HUES64 (cell line): ENCODE data around the gene CNTNAP2.

Experiments
- H3K27ac ChIP-seq: 2 replicates; pipeline ENCODE4 v1.7.0; 2013; ENCODE audit warnings: low read depth, low read length, inconsistent platforms
- H3K27me3 ChIP-seq: 2 replicates; pipeline ENCODE4 v1.6.1; 2013; ENCODE audit warnings: mild to moderate bottlenecking, low read length; ENCODE audit not compliant: insufficient read depth
- H3K36me3 ChIP-seq: 2 replicates; pipeline ENCODE4 v1.6.1; 2013; ENCODE audit warnings: mild to moderate bottlenecking, low read length; ENCODE audit not compliant: insufficient read depth
- H3K4me1 ChIP-seq: 2 replicates; pipeline ENCODE4 v1.6.1; 2013; ENCODE audit warnings: mild to moderate bottlenecking, low read length, moderate library complexity; ENCODE audit not compliant: insufficient read depth
- H3K4me3 ChIP-seq: 2 replicates; pipeline ENCODE4 v1.5.1; 2013; ENCODE audit warnings: mild to moderate bottlenecking, low read length, moderate library complexity
- H3K9ac ChIP-seq: 2 replicates; pipeline ENCODE4 v1.6.1; 2013; ENCODE audit warnings: mild to moderate bottlenecking, low read depth, low read length
- H3K9me3 ChIP-seq: 2 replicates; pipeline ENCODE4 v1.6.1; 2013; ENCODE audit warnings: low read depth, low read length; ENCODE audit not compliant: insufficient read depth
- WGBS: fragments of 150-250, 120-280 bp; methylation state at CpG from one replicate; pipeline ENCODE4 v1.1.7; 2013; ENCODE audit warnings: missing lambda C conversion rate; 5-methylcytosine and 5-hydroxymethylcytosine counted together

The CNTNAP2 gene

DNA sequence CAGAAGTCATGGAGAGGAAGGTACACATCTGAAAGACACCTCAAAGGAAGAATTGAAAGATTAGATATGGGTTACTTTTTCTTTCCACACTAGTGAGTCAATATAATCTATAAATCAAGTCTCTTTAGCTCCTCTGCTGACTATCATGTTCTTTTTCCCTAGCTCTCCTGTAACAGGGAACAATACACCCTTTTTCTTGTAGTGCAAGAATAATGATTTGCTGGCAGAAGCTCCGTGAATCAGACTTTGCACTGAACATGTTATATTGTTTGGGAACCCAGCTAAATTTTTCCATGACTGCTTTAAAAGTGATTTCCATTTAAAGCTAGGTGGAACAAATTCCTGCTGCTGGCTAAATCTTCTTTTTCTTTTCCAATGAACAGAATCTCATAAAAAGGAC lies 1717.4 kb downstream of the CNTNAP2 start:
- H3K4me1 ChIP-seq: no peaks in the 10 kb centered on the region
- H3K9me3 ChIP-seq: no peaks in the 10 kb centered on the region; the same call in 1 of the 2 replicates
- H3K27ac ChIP-seq: no peak overlapping the region
- no peaks in the 10 kb centered on the region for H3K36me3 ChIP-seq
- no peaks in the 10 kb centered on the region for H3K27me3 ChIP-seq
- H3K4me3 ChIP-seq: no peak overlapping the region
- H3K9ac ChIP-seq: no peak overlapping the region
- WGBS: 100% methylated on average over 1 of the region's 1 CpG

DNA sequence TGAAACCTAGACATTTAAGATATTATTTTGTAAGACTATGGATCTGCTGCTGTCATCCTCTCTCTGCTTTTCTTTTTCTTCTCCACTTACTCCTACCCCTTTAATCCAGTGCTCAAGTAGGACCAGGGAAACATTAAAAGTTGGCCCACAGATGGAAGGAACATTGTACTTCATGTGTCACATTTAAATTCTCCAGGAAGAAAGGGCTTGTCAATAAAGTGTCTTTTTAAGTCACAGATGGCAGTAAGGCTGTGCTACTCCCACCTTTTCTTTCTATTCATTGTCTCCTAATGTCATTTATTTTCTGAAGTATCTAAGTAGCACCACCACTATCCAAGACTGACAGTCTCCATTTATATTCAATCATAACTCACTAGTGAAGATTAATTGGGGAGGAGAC lies 1736.2 kb downstream of the CNTNAP2 start:
- H3K9me3 ChIP-seq: 0 out of 2 replicates have a peak, but pooled peaks cover 2% of the 10 kb centered on the region
- H3K4me1 ChIP-seq: no peaks in the 10 kb centered on the region
- no peak overlapping the region for H3K9ac ChIP-seq
- no peaks in the 10 kb centered on the region for H3K36me3 ChIP-seq
- H3K27me3 ChIP-seq: no peaks in the 10 kb centered on the region
- H3K4me3 ChIP-seq: no peak overlapping the region
- no peak overlapping the region for H3K27ac ChIP-seq

DNA sequence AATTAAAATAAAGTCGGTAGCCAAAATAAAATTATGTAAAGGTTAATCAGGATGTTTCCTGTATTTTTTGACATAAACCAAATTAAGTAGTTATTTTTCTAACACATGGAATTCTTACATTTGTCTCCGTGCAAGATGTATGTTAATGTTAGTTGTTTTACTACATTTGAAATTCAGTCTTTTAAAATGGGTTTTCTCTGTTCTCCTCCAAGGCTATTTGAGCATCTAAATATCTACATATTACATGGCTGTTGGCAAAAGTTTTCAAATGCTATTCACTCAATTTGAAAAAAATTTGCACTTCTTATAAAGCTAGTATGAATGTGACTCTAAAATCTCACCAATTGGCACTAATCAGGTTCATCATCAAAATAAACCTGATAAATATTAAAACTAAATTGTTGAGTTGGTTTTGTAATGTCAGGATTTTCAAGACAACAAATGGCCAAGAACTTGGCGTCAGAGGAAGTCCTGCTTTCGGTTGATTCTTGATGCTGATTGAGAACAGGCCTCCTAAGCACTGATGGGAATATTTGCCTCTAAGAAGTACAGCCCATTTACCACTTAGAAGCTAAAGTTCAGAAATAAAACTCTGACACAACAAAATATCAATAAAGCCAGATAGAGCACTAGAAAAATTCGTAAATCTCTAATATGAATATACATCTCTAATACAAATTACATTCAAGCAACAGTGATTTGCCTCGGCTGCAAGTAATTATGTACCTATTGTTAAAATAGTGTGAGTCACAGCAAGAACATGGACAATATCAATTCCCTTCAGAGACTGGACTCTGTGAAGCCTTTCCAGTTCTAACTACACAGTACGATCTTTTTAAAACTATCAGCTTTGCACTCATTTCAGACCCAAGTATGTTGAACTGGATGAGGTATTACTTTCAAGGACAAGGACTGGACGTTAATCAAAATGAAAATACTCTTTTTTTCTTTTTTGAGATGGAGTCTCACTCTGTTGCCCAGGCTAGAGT lies 1740.8 kb downstream of the CNTNAP2 start:
- H3K27me3 ChIP-seq: no peaks in the 10 kb centered on the region
- H3K4me1 ChIP-seq: no peaks in the 10 kb centered on the region
- no peak overlapping the region for H3K27ac ChIP-seq
- H3K4me3 ChIP-seq: no peak overlapping the region
- H3K9ac ChIP-seq: no peak overlapping the region
- WGBS: 94% methylated on average over 7 of the region's 8 CpGs
- H3K36me3 ChIP-seq: no peaks in the 10 kb centered on the region
- no peaks in the 10 kb centered on the region for H3K9me3 ChIP-seq

DNA sequence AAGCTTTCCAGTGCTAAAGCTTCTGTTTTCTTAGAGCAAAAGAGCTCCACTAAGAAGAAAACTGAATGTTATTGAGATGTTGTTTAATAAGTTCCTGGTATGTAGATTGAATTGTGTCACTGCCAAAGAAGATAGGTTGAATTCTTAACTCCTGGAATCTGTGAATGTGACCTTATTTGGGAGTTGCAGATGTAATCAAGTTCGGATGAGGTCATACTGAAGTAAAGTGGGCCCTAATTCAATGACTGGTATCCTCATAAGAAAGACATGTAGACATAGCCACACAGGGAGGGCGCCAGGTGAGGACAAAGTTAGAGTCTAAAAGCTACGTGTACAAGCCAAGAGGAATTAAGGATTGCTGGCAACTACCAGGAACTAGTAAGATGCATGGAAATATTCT lies 1741.8 kb downstream of the CNTNAP2 start:
- Histone ChIP-seq H3K9me3 (no peaks in the 10 kb centered on the region), H3K36me3 (no peaks in the 10 kb centered on the region), H3K27ac (no peak overlapping the region; the same call in 1 of the 2 replicates), H3K27me3 (no peaks in the 10 kb centered on the region), H3K9ac (no peak overlapping the region), H3K4me3 (no peak overlapping the region), H3K4me1 (no peaks in the 10 kb centered on the region)
- 93% methylated on average over 3 of the region's 3 CpGs for WGBS

DNA sequence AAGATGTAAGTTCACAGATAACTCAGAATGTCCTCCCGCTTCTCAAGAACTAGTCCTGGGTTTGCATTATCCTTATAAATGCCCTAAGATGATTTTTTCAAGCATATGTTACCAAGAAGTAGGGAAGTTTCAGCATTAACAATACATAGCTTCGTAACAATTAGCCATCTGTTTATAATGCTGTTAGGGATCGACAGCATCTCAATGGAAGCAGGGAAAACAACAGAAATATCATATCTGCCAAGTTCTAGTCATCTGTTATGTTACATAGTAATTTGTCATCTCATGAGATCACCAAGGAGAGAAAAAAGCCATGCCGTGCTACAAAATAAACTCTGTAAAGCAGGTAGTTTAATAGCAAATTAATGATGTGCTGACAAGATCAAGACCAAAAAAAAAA lies 1742.4 kb downstream of the CNTNAP2 start:
- H3K27me3 ChIP-seq: no peaks in the 10 kb centered on the region
- WGBS: 94% methylated on average over 4 of the region's 4 CpGs
- H3K9ac ChIP-seq: no peak overlapping the region
- no peaks in the 10 kb centered on the region for H3K4me1 ChIP-seq
- H3K4me3 ChIP-seq: no peak overlapping the region
- no peak overlapping the region for H3K27ac ChIP-seq
- no peaks in the 10 kb centered on the region for H3K36me3 ChIP-seq
- H3K9me3 ChIP-seq: no peaks in the 10 kb centered on the region

DNA sequence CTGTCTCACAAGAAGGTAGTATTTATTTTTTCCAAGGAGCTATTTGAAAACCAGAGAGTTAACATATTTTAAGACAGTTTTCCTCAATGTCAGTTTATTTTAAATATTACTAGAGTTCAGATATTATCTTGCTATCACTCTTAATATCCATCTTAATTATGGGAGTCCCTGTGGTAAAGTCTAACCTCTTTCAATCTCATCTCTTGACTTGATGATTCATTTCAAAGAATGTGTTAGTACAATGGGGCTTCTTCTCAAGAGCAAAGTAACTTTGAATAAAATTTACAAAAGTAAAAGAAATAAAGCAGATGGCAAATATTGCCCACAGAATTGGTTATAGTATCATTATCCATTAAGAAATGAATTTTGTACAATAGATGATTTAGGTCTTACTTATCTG lies 1742.9 kb downstream of the CNTNAP2 start:
- Histone ChIP-seq H3K27me3 (no peaks in the 10 kb centered on the region), H3K4me3 (no peak overlapping the region), H3K27ac (no peak overlapping the region), H3K9ac (no peak overlapping the region), H3K9me3 (no peaks in the 10 kb centered on the region), H3K36me3 (no peaks in the 10 kb centered on the region), H3K4me1 (no peaks in the 10 kb centered on the region)

DNA sequence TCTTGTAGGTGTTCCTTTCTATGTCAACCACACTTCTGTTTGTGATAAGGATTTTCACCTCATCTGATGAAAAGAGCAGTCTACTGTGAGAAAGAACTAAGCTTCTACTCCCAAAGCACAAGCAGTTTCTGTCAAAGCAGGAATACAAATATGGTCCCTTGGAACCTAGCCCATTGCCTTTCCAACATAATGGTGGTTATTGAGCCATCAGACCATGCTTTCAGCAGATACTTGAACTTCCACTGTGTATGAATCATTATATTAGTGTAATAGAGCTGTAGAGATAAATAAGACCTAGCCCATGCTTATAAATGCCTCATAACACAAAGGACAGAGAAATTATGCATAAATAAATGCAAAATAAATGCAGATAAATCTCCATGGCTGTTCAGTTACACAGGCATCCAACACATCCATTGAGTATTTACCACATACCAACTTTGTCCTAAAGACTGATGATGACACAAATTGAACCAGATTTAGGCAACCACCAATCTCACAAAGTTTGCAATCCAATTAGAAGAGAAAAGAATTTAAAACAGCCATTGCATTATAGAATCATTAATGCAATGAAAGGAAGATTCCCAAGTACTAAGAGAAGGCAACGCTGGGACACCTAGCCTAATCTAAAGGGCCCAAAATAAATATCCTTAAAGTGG lies 1744.6 kb downstream of the CNTNAP2 start:
- Histone ChIP-seq H3K27me3 (no peaks in the 10 kb centered on the region), H3K27ac (no peak overlapping the region), H3K4me3 (no peak overlapping the region), H3K9ac (no peak overlapping the region), H3K9me3 (no peaks in the 10 kb centered on the region), H3K36me3 (no peaks in the 10 kb centered on the region), H3K4me1 (no peaks in the 10 kb centered on the region)
- no CpG with 5 or more reads among the region's 1 CpG for WGBS

DNA sequence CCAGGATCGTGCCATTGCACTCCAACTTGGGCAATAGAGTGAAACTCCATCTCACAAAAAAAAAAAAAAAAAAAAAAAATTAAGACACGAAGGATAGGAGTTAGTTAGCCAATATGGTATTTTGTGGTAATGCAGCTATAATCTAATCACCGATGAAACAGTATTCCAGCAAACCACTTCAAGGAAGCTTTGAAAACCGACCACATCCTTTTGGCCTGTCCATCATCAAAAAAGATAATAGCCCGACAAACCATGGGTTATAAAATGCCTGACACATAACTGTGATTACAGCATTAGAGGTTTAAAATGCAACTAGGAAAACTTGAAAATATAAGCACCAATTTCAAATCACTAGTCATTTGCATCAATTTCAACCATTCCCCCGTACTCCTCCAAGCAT lies 1745.3 kb downstream of the CNTNAP2 start:
- Histone ChIP-seq H3K9me3 (no peaks in the 10 kb centered on the region), H3K36me3 (no peaks in the 10 kb centered on the region), H3K9ac (no peak overlapping the region), H3K27me3 (no peaks in the 10 kb centered on the region), H3K4me3 (no peak overlapping the region), H3K4me1 (no peaks in the 10 kb centered on the region), H3K27ac (no peak overlapping the region)
- over 99% methylated on average over 4 of the region's 6 CpGs for WGBS

DNA sequence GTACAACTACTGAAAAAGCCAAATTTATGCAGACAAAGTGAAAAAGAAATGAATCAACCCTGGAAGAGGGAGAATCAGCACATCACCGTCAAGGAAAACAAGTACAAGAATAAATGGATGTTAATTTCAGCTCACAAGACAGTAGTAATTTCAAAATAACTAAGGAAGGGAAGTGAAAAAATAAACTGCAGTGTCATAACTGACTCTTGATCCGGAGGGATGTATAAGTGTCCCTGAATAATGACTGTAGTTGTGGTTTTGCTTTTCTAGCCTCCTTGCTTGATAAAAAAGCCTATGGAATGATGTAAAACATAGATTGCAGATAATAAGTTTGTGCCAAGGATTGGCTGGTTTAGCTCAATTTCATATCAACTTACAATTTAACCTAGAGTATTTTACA lies 1752.9 kb downstream of the CNTNAP2 start:
- 98% methylated on average over 2 of the region's 2 CpGs for WGBS

DNA sequence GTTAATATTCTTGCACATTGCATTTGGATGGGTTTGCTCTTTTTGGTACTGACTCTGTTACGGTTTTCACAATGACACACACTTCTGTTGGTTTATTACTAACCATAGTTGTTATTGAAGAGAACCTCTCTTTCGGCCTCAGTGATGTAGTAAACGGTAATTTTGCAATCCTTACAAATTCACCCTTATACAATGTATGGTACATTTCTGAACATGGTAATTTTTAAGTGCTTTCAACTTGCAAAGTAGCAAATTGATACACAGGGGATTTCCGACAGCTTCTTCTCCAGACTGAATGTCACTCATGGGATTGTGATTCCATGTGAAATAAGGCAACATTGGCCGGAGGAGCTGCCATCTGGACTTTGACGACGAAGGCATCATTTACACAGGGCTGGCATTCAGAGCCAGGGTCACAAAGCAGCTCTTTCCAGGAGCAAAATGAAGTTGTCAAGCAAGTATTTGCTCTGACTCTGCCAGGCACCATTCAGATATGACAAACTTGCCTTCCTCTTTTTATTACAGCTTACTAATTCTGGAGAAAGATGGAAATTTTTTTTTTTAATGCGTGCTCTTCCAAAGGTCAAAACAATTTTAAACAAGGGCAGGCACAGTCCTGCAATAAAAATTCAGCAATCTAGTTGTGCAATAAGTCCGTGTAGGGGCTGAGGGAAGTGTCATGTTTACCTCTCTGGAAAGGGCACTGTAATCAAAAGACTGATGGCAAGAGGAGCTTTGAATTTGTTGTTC lies 1762.5 kb downstream of the CNTNAP2 start:
- 94% methylated on average over 7 of the region's 9 CpGs for WGBS

More for the DNA sequence above, 1752.9 kb downstream of the CNTNAP2 start:
- H3K9ac ChIP-seq: no peak overlapping the region
- no peaks in the 10 kb centered on the region for H3K36me3 ChIP-seq
- H3K4me3 ChIP-seq: no peak overlapping the region
- no peaks in the 10 kb centered on the region for H3K4me1 ChIP-seq
- no peak overlapping the region for H3K27ac ChIP-seq
- H3K27me3 ChIP-seq: no peaks in the 10 kb centered on the region
- no peaks in the 10 kb centered on the region for H3K9me3 ChIP-seq

DNA sequence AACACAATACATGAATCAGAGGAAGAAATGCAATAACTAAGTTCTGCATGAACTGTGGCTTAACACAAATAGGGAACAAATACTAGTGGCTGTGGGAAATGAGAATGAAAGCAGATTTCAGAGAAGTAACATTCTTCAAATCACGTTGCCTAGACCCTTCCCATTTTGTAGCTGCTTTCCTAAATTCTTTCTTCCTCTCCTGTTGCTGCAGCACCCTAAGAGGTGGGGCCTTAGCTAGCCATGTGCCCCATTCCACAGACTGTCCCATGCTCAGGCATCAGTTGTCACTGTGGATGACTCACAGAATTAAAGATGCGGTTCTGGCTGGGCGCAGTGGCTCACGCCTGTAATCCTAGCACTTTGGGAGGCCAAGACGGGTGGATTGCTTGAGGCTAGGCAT lies 1769.3 kb downstream of the CNTNAP2 start:
- no peak overlapping the region for H3K4me3 ChIP-seq
- no peaks in the 10 kb centered on the region for H3K27me3 ChIP-seq
- no peak overlapping the region for H3K27ac ChIP-seq
- no peaks in the 10 kb centered on the region for H3K4me1 ChIP-seq
- H3K9me3 ChIP-seq: no peaks in the 10 kb centered on the region
- no peak overlapping the region for H3K9ac ChIP-seq
- 90% methylated on average over 5 of the region's 5 CpGs for WGBS
- no peaks in the 10 kb centered on the region for H3K36me3 ChIP-seq

More for the DNA sequence above, 1762.5 kb downstream of the CNTNAP2 start:
- Histone ChIP-seq H3K9me3 (no peaks in the 10 kb centered on the region), H3K27me3 (no peaks in the 10 kb centered on the region), H3K4me1 (no peaks in the 10 kb centered on the region), H3K9ac (no peak overlapping the region), H3K27ac (no peak overlapping the region), H3K36me3 (no peaks in the 10 kb centered on the region), H3K4me3 (no peak overlapping the region)
